Lower leg skin (tissue), 4 donors: ENCODE measurements around the gene NCMAP. TPM values are rescaled to one million over a fixed set of nuclear protein-coding genes. Genes with fewer than 3 reads are reported as not detected.

Source experiments
- DNase-seq, 2 donors: peaks; one replicate each; pipeline ENCODE4 v3.0.0-alpha.2; 2019; ENCODE audit warnings: low spot score in 2 of 2
- H3K4me3 ChIP-seq: fragments of 200-600 bp; sonication (generic); 2 replicates; pipeline ENCODE4 v1.5.1; 2017; ENCODE audit warnings: mild to moderate bottlenecking, low read depth; ENCODE audit not compliant: poor library complexity, severe bottlenecking
- POLR2A ChIP-seq, 2 donors: fragments of 450-650 bp; IDR thresholded peaks; one replicate each; pipeline ENCODE4 v1.6.1; 2016 to 2017; ENCODE audit warnings: antibody characterized with exemption in 2 of 2, mild to moderate bottlenecking in 1 of 2, moderate library complexity in 1 of 2
- WGBS, 2 donors: methylation state at CpG; one replicate each; pipeline ENCODE4 v1.1.5; 2018; 5-methylcytosine and 5-hydroxymethylcytosine counted together
- intact Hi-C: fragments of 100-400 bp; cut with DNase I; formaldehyde crosslinking; loops from one replicate; pipeline ENCODE4 v1.15.0; 2023; ENCODE audit warnings: low total_unique reads
- total RNA-seq, 4 donors: library from RNA; depleted of rRNA; stranded (reverse); fragments of >200 nt; gene quantifications; one replicate each; pipeline ENCODE4 v1.1.0, GENCODE V29; 2016
- TF ChIP-seq, protein P1 (sequence below), 3 donors: fragments of 450-650 bp; IDR thresholded peaks; one replicate each; pipeline ENCODE4 v1.5.1; 2016; ENCODE audit warnings: antibody characterized with exemption in 3 of 3, mild to moderate bottlenecking in 3 of 3, moderate library complexity in 2 of 3

NCMAP gene
- total RNA-seq, 4 donors from 2014 or later, result 0.21 to 1.3 (median 0.60) TPM

DNA sequence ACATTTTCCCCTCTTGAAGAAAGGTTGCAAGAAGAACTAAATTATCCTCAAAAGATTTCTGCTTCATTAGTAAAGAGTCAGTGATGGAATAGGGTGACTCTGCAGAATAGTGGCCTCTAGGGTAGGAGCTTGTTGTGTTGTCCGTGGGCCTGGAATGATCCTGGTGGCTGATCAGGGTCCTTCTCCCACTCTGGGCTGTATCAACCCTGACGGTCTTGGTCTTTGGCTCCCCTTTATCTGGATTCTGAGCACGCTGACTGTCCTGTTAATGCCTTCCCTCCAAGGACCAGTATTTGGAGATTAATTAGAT is 50.4 kb downstream of the NCMAP start:
- TF ChIP-seq, protein P1, sequence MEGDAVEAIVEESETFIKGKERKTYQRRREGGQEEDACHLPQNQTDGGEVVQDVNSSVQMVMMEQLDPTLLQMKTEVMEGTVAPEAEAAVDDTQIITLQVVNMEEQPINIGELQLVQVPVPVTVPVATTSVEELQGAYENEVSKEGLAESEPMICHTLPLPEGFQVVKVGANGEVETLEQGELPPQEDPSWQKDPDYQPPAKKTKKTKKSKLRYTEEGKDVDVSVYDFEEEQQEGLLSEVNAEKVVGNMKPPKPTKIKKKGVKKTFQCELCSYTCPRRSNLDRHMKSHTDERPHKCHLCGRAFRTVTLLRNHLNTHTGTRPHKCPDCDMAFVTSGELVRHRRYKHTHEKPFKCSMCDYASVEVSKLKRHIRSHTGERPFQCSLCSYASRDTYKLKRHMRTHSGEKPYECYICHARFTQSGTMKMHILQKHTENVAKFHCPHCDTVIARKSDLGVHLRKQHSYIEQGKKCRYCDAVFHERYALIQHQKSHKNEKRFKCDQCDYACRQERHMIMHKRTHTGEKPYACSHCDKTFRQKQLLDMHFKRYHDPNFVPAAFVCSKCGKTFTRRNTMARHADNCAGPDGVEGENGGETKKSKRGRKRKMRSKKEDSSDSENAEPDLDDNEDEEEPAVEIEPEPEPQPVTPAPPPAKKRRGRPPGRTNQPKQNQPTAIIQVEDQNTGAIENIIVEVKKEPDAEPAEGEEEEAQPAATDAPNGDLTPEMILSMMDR (IDR thresholded peaks at IDR 0.05), result no peak
- no peak for TF ChIP-seq POLR2A (IDR thresholded peaks at IDR 0.05)
- no peak for DNase-seq
- H3K4me3 ChIP-seq, result no peak overlapping the region
- 86 to 87% methylated on average over 3 of the region's 3 CpGs for WGBS, 2 donors
- intact Hi-C loops, result no loop called here

DNA sequence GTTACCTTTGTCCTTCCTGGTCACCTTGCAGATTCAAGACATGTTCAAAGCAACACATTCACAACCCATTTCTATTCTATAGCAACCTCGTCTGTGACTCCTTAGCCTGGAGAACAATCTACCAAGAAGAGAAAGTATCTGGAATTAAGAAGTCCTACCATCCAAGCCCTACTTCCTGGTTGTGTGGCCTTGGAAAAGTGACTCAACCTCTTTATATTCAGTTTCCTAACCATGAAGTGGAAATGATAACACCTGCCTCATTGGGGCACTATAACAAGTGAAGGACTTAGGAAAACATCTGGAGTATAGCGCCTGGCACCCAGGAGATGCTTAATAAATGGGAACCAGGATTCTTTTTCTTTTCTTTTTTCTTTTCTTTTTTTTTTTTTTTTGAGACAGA is 50.7 kb downstream of the NCMAP start:
- TF ChIP-seq, protein P1 (IDR thresholded peaks at IDR 0.05), result no peak
- no peak for TF ChIP-seq POLR2A (IDR thresholded peaks at IDR 0.05)
- 87 to 93% methylated on average over 2 of the region's 2 CpGs for WGBS, 2 donors
- intact Hi-C loops, result no loop called here
- H3K4me3 ChIP-seq, result no peak overlapping the region
- no peak for DNase-seq

GRCh38 chr1:24609949-24610517 is 54.1 kb downstream of the NCMAP start:
- WGBS, 2 donors, result 51 to 66% methylated on average over 3 of the region's 3 CpGs
- no peak for DNase-seq
- TF ChIP-seq, protein P1 (IDR thresholded peaks at IDR 0.05), result no peak
- TF ChIP-seq POLR2A (IDR thresholded peaks at IDR 0.05), result no peak
- no peak overlapping the region for H3K4me3 ChIP-seq
- intact Hi-C loops, result no loop called here

DNA sequence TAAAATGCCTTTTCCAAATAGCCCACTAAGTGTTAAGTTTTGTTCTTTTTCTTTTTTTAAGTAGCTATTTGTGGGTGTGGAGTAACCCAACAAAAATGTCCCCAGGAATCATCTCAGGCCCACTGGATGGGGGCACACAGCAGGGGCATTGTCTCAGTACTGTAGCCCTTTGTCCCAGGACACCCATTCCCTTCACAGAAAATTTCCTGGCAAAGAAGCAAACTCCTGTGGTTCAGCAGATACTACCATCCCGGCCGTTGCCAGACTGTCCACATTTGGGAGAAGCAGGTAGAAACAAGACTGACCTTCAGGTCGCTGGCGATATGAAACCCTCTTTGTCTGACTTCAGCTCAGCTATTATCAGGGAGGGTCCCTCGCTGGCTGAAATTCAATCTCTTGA is 63.5 kb downstream of the NCMAP start:
- DNase-seq, result no peak
- H3K4me3 ChIP-seq, result no peak overlapping the region
- TF ChIP-seq, protein P1 (IDR thresholded peaks at IDR 0.05), result no peak
- no peak for TF ChIP-seq POLR2A (IDR thresholded peaks at IDR 0.05)
- 51 to 68% methylated on average over 5 of the region's 5 CpGs for WGBS, 2 donors
- intact Hi-C loops, result no loop called here

- TF ChIP-seq, protein P1 (IDR thresholded peaks at IDR 0.05), result no peak
- no peak for TF ChIP-seq POLR2A (IDR thresholded peaks at IDR 0.05)
- DNase-seq, result no peak
- H3K4me3 ChIP-seq, result no peak overlapping the region
- 57 to 65% methylated on average over 5 of the region's 5 CpGs for WGBS, 2 donors
- intact Hi-C loops, result no loop called here
These were observed 64.8 kb downstream of the NCMAP start for GRCh38 chr1:24620678-24621077.

GRCh38 chr1:24621121-24621520 is 65.2 kb downstream of the NCMAP start:
- H3K4me3 ChIP-seq, result no peak overlapping the region
- no peak for TF ChIP-seq POLR2A (IDR thresholded peaks at IDR 0.05)
- TF ChIP-seq, protein P1 (IDR thresholded peaks at IDR 0.05), result no peak
- no peak for DNase-seq
- WGBS, 2 donors, result 81 to 89% methylated on average over 5 of the region's 5 CpGs
- intact Hi-C loops, result no loop called here
